ENCODE data around the gene UFSP1. TPM values are rescaled to one million over a fixed set of nuclear protein-coding genes. Genes with fewer than 3 reads are reported as not detected.

UFSP1 gene
- total and polyA plus RNA-seq, 4 donors, result 2.3 to 4.9 (median 3.2) TPM

DNA sequence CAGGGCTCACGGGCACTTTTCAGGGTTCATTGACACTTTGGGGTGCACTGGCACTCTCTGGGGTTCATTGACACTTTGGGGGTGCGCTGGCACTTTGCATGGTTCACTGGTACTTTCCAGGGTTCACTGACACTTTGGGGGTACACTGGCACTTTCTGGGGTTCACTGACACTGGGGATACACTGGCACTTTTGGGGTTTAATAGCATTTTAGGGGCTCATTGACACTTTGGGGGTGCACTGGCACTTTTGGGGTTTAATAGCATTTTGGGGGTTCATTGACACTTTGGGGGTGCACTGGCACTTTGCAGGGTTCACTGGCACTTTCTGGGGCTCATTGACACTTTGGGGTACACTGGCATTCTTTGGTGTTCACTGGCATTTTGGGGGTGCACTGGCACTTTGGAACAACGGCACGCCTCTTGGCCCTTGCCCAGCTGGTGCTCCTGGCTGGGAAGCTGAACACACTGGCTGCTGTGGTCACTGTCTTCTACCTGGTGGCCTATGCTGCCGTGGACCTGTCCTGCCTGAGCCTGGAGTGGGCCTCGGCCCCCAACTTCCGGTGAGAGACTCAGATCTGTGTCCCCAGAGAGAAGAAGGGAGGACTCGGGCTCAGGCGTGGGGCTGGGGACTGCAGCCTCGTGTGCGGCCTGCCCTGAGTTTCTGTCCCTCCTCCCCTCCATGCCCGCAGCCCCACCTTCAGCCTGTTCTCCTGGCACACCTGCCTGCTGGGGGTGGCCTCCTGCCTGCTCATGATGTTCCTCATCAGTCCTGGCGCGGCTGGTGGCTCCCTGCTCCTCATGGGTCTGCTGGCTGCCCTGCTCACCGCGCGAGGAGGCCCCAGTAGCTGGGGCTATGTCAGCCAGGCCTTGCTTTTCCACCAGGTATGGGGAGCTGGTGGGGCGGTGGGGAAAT, 28.6 kb downstream of the UFSP1 start (continued):
- TF ChIP-seq, protein P1, sequence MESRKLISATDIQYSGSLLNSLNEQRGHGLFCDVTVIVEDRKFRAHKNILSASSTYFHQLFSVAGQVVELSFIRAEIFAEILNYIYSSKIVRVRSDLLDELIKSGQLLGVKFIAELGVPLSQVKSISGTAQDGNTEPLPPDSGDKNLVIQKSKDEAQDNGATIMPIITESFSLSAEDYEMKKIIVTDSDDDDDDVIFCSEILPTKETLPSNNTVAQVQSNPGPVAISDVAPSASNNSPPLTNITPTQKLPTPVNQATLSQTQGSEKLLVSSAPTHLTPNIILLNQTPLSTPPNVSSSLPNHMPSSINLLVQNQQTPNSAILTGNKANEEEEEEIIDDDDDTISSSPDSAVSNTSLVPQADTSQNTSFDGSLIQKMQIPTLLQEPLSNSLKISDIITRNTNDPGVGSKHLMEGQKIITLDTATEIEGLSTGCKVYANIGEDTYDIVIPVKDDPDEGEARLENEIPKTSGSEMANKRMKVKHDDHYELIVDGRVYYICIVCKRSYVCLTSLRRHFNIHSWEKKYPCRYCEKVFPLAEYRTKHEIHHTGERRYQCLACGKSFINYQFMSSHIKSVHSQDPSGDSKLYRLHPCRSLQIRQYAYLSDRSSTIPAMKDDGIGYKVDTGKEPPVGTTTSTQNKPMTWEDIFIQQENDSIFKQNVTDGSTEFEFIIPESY (IDR thresholded peaks at IDR 0.05), result no peak
- no peak for TF ChIP-seq EGR1 (IDR thresholded peaks at IDR 0.05; ENCODE audit: low read depth in 2 of 2)
- TF ChIP-seq JUND (IDR thresholded peaks at IDR 0.05), result no peak
- TF ChIP-seq FOXA2 (IDR thresholded peaks at IDR 0.05), result no peak
- TF ChIP-seq, protein P2, sequence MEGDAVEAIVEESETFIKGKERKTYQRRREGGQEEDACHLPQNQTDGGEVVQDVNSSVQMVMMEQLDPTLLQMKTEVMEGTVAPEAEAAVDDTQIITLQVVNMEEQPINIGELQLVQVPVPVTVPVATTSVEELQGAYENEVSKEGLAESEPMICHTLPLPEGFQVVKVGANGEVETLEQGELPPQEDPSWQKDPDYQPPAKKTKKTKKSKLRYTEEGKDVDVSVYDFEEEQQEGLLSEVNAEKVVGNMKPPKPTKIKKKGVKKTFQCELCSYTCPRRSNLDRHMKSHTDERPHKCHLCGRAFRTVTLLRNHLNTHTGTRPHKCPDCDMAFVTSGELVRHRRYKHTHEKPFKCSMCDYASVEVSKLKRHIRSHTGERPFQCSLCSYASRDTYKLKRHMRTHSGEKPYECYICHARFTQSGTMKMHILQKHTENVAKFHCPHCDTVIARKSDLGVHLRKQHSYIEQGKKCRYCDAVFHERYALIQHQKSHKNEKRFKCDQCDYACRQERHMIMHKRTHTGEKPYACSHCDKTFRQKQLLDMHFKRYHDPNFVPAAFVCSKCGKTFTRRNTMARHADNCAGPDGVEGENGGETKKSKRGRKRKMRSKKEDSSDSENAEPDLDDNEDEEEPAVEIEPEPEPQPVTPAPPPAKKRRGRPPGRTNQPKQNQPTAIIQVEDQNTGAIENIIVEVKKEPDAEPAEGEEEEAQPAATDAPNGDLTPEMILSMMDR (IDR thresholded peaks at IDR 0.05; ENCODE audit: low read depth, low read length, missing input control), result no peak
- TF ChIP-seq RXRA (IDR thresholded peaks at IDR 0.05), result no peak

DNA sequence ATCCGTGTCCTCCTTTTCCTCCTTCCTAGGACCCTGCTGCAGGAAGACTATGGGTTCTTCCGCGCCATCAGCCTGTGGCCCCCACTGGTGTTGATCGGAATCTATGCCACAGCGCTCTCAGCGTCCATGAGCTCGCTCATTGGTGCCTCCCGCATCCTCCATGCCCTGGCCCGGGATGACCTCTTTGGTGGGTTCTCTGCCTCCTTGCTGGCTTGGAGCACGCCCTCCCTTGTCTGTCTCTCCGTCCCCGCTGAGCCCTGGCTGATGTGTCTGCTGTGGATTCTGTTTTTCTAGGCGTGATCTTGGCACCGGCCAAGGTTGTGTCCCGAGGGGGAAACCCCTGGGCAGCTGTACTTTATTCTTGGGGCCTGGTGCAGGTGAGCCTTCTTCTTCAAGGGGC, 29.7 kb downstream of the UFSP1 start:
- Histone ChIP-seq H3K9ac (ENCODE audit: low read depth in 1 of 2, low read length in 2 of 2) (no peak overlapping the region), H3K9me3 (ENCODE audit: control insufficient read depth in 4 of 4, low read length in 3 of 4) (no peaks in the 10 kb centered on the region), H3K27me3 (ENCODE audit: control insufficient read depth in 4 of 4, insufficient read depth in 4 of 4, low read length in 3 of 4) (no peaks in the 10 kb centered on the region), H3K27ac (ENCODE audit: low read depth in 1 of 2, low read length in 2 of 2) (no peak overlapping the region), H3K4me3 (ENCODE audit: low read depth in 1 of 3, low read length in 3 of 3) (no peak overlapping the region), H3K4me1 (ENCODE audit: control insufficient read depth in 4 of 4, insufficient read depth in 4 of 4, low read length in 3 of 4) (peaks cover 5 to 15% (median 11%) of the 10 kb centered on the region in 4 donors), H3K36me3 (ENCODE audit: control insufficient read depth in 4 of 4, insufficient read depth in 3 of 4, low read depth in 1 of 4, low read length in 3 of 4) (peaks cover 0 to 3% (median 2%) of the 10 kb centered on the region in 4 donors)
- WGBS, result 83% methylated on average over 15 of the region's 15 CpGs
- DNase-seq (ENCODE audit: low spot score), result no peak
- TF ChIP-seq HNF4G (IDR thresholded peaks at IDR 0.05) (no peak), GABPA (IDR thresholded peaks at IDR 0.05 in 1 of 2, conservative IDR thresholded peaks at IDR 0.05 in 1 of 2) (no peak), NR2F2 (IDR thresholded peaks at IDR 0.05) (no peak)

DNA sequence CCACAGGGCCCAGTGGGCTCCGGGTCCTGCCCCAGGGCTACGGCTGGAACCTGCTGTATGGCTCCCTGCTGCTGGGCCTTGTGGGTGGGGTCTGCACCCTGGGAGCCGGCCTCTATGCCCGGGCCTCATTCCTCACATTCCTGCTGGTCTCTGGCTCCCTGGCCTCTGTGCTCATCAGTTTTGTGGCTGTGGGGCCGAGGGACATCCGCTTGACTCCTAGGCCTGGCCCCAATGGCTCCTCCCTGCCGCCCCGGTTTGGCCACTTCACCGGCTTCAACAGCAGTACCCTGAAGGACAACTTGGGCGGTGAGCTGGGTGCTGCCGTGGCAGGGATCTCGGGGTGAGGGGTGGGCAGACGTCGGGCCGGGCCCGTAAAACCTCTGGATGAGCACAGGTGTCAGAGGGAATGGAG, 32.6 kb downstream of the UFSP1 start:
- TF ChIP-seq EGR1 (IDR thresholded peaks at IDR 0.05; ENCODE audit: low read depth in 2 of 2) (no peak), SP1 (IDR thresholded peaks at IDR 0.05) (no peak), JUND (IDR thresholded peaks at IDR 0.05) (no peak), GABPA (IDR thresholded peaks at IDR 0.05 in 1 of 2, conservative IDR thresholded peaks at IDR 0.05 in 1 of 2) (no peak)
- H3K4me1 ChIP-seq (ENCODE audit: control insufficient read depth in 4 of 4, insufficient read depth in 4 of 4, low read length in 3 of 4), result peaks cover 7 to 14% (median 11%) of the 10 kb centered on the region in 4 donors
- H3K4me3 ChIP-seq (ENCODE audit: low read depth in 1 of 3, low read length in 3 of 3), result no peak overlapping the region
- no peak for DNase-seq (ENCODE audit: low spot score)
- WGBS, result 93% methylated on average over 16 of the region's 16 CpGs
- no peak overlapping the region for H3K27ac ChIP-seq (ENCODE audit: low read depth in 1 of 2, low read length in 2 of 2)
- H3K9ac ChIP-seq (ENCODE audit: low read depth in 1 of 2, low read length in 2 of 2), result no peak overlapping the region
- no peaks in the 10 kb centered on the region for H3K27me3 ChIP-seq (ENCODE audit: control insufficient read depth in 4 of 4, insufficient read depth in 4 of 4, low read length in 3 of 4)
- no peaks in the 10 kb centered on the region for H3K9me3 ChIP-seq (ENCODE audit: control insufficient read depth in 4 of 4, low read length in 3 of 4)
- peaks cover 0 to 3% (median 2%) of the 10 kb centered on the region in 4 donors for H3K36me3 ChIP-seq (ENCODE audit: control insufficient read depth in 4 of 4, insufficient read depth in 3 of 4, low read depth in 1 of 4, low read length in 3 of 4)

DNA sequence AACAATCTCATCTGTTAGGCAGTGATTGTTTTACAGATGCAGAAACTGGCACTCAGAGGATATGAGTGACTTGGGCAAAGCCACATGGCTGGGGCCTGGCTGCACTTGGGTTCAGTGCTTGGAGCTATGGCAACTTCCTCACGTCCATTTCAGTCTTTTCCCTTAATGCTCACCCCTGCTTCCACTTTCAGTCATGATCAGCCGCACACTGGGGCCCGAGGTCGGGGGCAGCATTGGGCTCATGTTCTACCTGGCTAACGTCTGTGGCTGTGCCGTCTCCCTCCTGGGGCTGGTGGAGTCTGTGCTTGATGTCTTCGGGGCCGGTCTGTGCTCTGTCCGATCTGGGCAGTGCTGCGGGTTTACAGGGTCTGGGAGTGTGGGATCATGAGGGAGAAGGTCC, 34.0 kb downstream of the UFSP1 start:
- Histone ChIP-seq H3K27me3 (ENCODE audit: control insufficient read depth in 4 of 4, insufficient read depth in 4 of 4, low read length in 3 of 4) (no peaks in the 10 kb centered on the region), H3K9me3 (ENCODE audit: control insufficient read depth in 4 of 4, low read length in 3 of 4) (no peaks in the 10 kb centered on the region), H3K27ac (ENCODE audit: low read depth in 1 of 2, low read length in 2 of 2) (no peak overlapping the region), H3K4me1 (ENCODE audit: control insufficient read depth in 4 of 4, insufficient read depth in 4 of 4, low read length in 3 of 4) (peaks cover 7 to 17% (median 11%) of the 10 kb centered on the region in 4 donors), H3K4me3 (ENCODE audit: low read depth in 1 of 3, low read length in 3 of 3) (no peak overlapping the region), H3K9ac (ENCODE audit: low read depth in 1 of 2, low read length in 2 of 2) (no peak overlapping the region), H3K36me3 (ENCODE audit: control insufficient read depth in 4 of 4, insufficient read depth in 3 of 4, low read depth in 1 of 4, low read length in 3 of 4) (peaks cover 0 to 3% (median under 1%) of the 10 kb centered on the region in 4 donors)
- DNase-seq (ENCODE audit: low spot score), result no peak
- 97% methylated on average over 10 of the region's 10 CpGs for WGBS
- TF ChIP-seq RAD21 (IDR thresholded peaks at IDR 0.05), result no peak
- TF ChIP-seq HNF4A (conservative IDR thresholded peaks at IDR 0.05), result no peak
- TF ChIP-seq JUND (IDR thresholded peaks at IDR 0.05), result no peak
- no peak for TF ChIP-seq EGR1 (IDR thresholded peaks at IDR 0.05; ENCODE audit: low read depth in 2 of 2)
- TF ChIP-seq, protein P2 (IDR thresholded peaks at IDR 0.05; ENCODE audit: low read depth, low read length, missing input control), result no peak
- TF ChIP-seq FOXA1 (IDR thresholded peaks at IDR 0.05), result no peak
- TF ChIP-seq YY1 (IDR thresholded peaks at IDR 0.05), result no peak
- TF ChIP-seq, protein P1 (IDR thresholded peaks at IDR 0.05), result no peak
